NB4 (cell line): ENCODE measurements around the gene CMSS1.

Source experiments
- DNase-seq: peaks from one replicate; pipeline ENCODE4 v3.0.0; 2010; ENCODE audit warnings: low read depth
- H3K4me3 ChIP-seq: one replicate; pipeline ENCODE4 v1.5.1; 2011; ENCODE audit warnings: mild to moderate bottlenecking, low read depth, low read length, moderate library complexity
- MYC ChIP-seq: IDR thresholded peaks from 2 replicates; pipeline ENCODE4 v1.6.1; 2011; ENCODE audit warnings: low read depth, low read length
- POLR2A ChIP-seq: IDR thresholded peaks from 2 replicates; pipeline ENCODE4 v1.6.1; 2011; ENCODE audit warnings: mild to moderate bottlenecking; ENCODE audit not compliant: insufficient read length; ENCODE audit errors: extremely low read depth
- TF ChIP-seq, protein P1 (sequence below): IDR thresholded peaks from one replicate; pipeline ENCODE4 v1.5.1; 2012; ENCODE audit warnings: low read depth, low read length
- TF ChIP-seq, protein P2 (sequence below): IDR thresholded peaks from 2 replicates; pipeline ENCODE4 v1.6.1; 2011; ENCODE audit warnings: low read depth, low read length

Gene CMSS1

GRCh38 chr3:99871231-99872045 is 53.8 kb downstream of the CMSS1 start:
- TF ChIP-seq POLR2A, result no peak
- TF ChIP-seq, protein P1, sequence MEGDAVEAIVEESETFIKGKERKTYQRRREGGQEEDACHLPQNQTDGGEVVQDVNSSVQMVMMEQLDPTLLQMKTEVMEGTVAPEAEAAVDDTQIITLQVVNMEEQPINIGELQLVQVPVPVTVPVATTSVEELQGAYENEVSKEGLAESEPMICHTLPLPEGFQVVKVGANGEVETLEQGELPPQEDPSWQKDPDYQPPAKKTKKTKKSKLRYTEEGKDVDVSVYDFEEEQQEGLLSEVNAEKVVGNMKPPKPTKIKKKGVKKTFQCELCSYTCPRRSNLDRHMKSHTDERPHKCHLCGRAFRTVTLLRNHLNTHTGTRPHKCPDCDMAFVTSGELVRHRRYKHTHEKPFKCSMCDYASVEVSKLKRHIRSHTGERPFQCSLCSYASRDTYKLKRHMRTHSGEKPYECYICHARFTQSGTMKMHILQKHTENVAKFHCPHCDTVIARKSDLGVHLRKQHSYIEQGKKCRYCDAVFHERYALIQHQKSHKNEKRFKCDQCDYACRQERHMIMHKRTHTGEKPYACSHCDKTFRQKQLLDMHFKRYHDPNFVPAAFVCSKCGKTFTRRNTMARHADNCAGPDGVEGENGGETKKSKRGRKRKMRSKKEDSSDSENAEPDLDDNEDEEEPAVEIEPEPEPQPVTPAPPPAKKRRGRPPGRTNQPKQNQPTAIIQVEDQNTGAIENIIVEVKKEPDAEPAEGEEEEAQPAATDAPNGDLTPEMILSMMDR, result no peak
- TF ChIP-seq, protein P2, sequence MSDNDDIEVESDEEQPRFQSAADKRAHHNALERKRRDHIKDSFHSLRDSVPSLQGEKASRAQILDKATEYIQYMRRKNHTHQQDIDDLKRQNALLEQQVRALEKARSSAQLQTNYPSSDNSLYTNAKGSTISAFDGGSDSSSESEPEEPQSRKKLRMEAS, result no peak
- no peak for TF ChIP-seq MYC
- no peak overlapping the region for H3K4me3 ChIP-seq
- DNase-seq, result no peak

DNA sequence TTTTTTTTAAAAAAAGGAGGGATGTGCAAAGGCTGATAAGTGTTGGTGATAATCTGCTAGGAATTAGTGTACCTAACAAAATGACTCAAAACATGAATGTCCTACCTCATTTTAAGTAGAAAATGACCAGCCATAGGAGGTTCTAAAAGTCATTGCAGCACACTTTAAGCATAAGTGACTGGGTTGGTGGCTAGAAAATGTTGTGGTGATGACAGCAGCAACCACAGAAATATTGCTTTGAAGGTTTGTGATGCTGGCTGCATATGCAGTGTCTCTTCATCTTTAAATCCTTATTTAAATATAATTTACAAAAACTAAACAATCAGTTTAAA is 55.2 kb downstream of the CMSS1 start:
- no peak overlapping the region for H3K4me3 ChIP-seq
- TF ChIP-seq POLR2A, result no peak
- TF ChIP-seq MYC, result no peak
- TF ChIP-seq, protein P1, result no peak

DNA sequence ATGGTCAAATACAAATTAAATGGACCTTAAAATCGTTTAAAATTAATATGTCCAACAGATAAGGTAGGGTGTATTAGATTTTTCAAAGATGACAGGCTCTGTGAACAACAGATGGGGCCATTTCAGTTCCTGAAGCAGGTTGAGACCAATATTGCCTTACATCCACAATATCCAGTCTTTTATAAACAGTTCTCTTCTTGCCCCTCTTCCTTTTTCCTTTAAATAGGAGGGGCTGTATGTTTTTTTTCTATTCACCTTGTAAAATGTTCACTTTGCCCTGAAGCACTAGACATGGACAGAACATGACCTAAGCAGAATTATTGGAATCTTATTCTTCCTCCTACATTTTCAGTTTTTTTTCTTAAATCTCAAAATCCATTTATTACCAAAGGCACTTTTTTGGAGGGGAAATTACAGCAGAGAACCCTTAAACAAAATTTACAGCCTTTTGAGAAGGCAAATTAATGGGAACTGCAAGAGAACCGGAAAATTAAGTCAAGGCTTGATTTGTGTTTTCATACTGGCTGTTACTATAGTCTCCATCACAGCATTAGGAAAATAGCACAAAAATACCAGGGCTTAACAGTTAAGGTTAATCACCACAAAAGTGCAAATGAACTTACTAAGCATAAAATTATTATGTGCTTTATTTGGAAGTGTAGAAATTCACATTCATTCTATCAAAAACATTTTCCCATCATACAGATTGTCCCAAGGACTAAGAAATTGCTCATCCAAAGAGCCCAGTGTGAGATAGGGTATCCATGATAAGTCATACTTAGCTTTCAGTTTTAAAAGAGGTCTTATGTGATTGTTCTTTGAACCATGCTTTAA is 55.8 kb downstream of the CMSS1 start:
- no peak for DNase-seq
- H3K4me3 ChIP-seq, result no peak overlapping the region
- TF ChIP-seq, protein P1, result no peak
- TF ChIP-seq, protein P2, result no peak
- no peak for TF ChIP-seq MYC
- TF ChIP-seq POLR2A, result no peak

More for the DNA sequence above, 55.2 kb downstream of the CMSS1 start:
- peak; percentile 4 for DNase-seq

DNA sequence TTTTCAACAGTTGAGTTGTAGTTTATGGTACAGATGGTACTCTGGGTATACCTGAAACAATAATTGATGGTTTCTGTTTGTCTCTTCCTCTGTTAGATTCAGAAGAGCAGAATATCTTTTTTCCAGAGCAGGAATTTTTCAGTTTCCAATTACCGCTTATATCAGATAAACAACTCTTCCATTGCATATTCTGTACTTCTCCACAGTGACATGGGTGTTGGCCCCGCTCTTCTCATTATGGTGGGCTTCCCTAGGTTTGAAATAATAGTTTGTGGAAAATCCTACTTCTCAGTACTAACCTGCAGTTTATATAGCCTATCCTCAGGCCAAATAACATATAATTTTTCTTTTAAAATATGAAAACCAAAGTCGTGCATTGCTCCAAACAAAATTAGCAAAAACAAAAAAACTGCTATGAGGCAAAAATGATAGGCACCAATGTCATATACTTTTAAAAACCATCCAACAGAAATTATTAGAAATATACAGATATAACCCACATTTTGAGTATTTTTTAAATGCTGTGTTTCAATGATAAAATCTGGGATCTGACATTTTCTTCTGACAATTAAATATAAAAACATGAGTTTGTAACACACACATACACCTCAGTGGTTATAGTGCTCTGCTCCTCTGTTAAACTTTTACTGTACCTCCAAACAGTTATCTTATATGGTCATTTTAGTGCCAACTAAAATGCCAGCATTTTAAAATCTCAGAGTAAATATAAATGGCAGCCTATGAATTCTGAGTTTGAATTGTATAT is 56.8 kb downstream of the CMSS1 start:
- no peak overlapping the region for H3K4me3 ChIP-seq
- TF ChIP-seq MYC (no peak), POLR2A (no peak)
- TF ChIP-seq, protein P2, result no peak
- TF ChIP-seq, protein P1, result no peak
- DNase-seq, result no peak

DNA sequence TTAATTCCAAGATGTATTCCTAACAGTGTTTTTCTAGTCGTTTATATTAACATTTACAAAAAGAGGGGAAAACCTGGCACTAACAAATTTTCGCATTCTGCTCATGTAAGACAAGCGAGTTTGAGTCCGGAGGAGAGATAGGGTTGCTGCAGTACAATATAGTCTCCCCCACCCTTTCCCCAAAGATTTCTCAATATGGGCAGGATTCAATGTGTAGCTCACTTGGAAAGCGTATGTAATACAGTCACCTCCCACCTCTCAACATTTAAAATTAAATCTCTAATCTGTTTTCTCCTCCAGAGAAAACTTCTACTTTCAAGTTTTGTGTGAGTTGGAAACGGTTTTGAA is 57.9 kb downstream of the CMSS1 start:
- TF ChIP-seq MYC (no peak), POLR2A (no peak)
- TF ChIP-seq, protein P1, result no peak
- TF ChIP-seq, protein P2, result no peak
- peak overlapping the region; percentile 70 for H3K4me3 ChIP-seq
- DNase-seq, result peak; percentile 60
